HG03521 (cell line): ENCODE data around the gene NBPF1.
"Not testable (repeated sequence)": the region's sequence is repeated elsewhere in the genome, so short reads cannot be mapped to it uniquely, and the experiment has no call there.

Experiments
- ATAC-seq: cut with Tn5 transposase; IDR thresholded peaks from one replicate; pipeline ENCODE4 v1.9.1; 2021; ENCODE audit warnings: mild to moderate bottlenecking, moderate library complexity; ENCODE audit not compliant: unreplicated experiment

NBPF1 gene

GRCh38 chr1:16518913-16519254 lies 94.5 kb downstream of the NBPF1 start:
- not testable (repeated sequence) for ATAC-seq

DNA sequence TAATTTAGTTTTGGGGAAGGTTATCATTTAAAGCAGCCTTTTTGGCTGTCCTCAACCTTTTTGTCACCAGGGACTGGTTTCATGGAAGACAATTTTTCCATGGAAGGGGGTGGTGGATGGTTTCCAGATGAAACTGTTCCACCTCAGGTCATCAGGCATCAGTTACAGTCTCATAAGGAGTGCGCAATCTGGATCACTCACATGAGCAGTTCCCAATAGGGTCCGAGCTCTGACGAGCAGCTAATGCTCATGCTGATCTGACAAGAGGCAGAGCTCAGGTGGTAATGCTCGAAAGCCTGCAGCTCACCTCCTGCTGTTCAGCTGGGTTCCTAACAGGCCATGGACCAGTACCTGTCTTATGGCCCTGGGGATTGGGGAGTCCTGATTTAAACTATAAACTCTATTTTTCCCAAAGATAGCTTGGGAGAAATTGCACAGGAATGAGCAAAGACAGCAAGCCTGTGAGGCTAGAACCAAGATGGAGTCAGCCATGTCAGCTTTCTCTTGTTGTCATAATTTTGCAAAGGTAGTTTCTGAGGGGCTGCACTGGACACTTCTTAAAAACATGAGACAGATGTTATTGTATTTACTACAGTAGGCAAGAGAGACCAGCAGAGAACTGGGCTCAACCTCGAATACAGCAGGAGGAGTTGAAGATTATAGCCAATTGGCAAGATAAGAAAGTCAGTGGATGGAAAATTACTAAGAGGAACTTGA lies 96.5 kb downstream of the NBPF1 start:
- not testable (repeated sequence) for ATAC-seq

- peak; percentile 55 for ATAC-seq
Measured at GRCh38 chr1:16514107-16515055, 99.0 kb downstream of the NBPF1 start, which contains the start of gene RNU1-1. TSS of gene RNU1-1 (minus strand) at chr1:16514285.

DNA sequence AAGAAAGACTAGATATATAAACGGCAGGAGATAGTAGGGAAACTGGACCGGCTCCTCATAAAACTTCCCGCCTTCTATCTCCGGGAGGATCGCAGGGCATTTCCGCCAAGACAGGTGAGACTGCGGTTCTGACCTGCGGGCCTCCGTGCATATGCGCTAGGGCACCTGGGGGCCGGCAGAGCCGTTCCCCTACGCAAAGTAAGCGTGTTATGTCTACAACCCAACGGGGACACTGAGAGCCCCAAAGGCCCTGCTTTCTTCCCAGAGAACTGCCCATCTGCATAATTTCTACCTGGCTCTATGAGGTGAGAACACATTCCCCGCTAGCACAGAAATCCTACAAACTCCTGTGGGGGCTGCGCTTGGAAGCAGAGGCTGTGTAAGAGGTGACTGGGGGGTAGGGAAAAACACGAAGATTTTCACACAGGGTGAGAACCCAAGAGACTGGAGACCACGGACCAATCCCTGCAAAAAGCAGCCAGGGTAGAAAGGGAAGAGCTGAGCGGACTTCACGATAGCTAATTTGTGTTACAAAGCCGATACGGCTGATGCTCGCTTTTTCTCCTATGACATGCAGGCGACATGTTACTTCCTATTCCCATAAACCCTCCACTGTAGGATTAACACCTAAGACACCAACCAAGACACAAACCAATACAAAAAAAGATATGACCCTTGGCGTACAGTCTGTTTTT lies 99.8 kb downstream of the NBPF1 start:
- peak; percentile 90 for ATAC-seq

DNA sequence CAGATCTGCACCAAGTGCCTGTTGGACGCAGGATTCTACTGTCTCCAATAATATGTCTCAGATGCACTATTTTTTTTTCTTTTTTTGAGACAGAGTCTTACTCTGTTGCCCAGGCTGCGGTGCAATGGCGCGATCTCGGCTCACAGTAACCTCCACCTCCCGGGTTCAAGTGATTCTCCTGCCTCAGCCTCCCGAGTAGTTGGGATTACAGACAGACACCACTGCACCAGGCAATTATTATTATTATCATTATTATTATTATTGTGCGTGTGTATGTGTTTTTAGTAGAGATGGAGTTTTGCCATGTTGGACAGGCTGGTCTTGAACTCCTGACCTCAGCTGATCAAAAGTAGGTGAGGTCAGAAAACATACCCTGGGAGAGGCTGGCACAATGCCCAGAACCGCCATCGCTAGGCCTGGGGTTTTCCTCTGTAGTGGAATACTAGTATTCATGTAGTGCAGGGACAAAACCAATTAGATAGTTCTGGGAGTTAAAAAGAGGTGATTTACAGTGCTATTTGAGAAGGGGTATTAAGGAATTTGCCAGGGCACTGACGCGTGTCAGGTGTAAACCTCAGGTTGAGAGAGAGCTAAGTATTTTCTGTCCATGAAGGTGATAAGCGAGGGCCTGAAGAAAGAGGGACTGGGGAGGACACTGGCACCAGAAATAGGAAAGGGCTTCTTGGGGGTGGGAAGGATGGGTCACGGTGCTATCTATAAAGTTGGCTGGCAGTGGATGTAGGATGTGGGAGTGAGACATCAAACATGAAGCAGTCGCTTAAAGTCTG lies 100.5 kb downstream of the NBPF1 start:
- not testable (repeated sequence) for ATAC-seq
